NCI-H82 treated with DMSO at 0.1 percent for 48 hours (cell line): Measurements from ENCODE around the gene UBN1.
A peak's percentile ranks its signal among the peaks of the same experiment; 100 is the strongest.

ENCODE experiments used
- DNase-seq: peaks from one replicate; lab custom pipeline; 2025; ENCODE audit not compliant: unreplicated experiment; lab: John Stamatoyannopoulos, UW

UBN1 gene

DNA sequence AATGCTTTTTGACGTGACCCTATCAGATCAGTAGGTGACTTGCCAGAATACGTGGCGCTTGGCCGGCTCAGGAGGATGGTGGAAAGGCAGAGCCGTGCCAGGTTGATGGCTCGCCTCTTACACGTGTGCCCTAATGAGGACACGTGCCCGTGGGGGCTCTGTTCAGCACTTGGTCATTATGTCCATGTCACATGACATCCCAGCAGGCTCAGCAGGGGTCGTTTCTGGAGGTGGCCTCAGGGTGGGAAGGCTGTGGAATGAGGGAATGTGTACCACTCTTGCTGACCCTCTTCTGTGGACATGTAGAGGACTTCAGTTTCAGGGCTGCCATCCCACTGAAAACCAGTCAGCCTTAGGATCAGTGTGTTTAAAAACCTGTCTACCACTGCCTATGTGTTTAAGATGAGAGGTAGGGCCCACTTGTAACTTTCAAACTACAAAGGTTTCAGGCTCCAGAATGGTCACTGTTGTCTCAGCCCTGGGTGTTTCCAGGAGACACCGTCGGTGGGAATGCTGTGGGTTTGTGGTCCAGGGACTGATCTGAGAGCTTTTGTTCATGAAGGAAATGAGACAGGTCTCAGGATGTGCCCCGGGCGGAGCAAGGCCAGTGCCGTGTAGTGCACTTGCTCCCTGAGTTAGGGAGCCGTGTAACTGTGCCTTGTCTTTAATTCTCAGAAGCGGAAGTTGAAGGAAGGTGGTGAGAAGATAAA lies 12.1 kb downstream of the UBN1 start:
- DNase-seq: no peak

DNA sequence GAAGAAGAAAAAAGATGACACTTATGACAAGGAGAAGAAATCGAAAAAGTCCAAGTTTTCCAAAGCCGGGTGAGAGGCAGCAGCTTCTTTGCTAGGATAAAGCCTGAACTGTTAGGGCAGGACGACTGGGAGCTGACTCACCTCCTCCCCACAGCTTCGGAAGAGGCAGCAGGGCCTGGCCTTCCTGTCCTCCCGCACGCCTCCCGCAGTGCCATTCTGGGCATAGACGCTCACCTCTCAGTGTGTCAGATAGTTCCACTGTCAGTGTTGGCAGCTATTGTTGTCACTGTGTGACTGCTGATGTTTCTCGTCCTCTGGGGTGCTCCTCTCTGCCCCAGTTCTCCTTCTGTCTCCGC lies 12.6 kb downstream of the UBN1 start:
- DNase-seq: no peak

GRCh38 chr16:4860727-4861342 lies 13.6 kb downstream of the UBN1 start:
- no peak for DNase-seq

DNA sequence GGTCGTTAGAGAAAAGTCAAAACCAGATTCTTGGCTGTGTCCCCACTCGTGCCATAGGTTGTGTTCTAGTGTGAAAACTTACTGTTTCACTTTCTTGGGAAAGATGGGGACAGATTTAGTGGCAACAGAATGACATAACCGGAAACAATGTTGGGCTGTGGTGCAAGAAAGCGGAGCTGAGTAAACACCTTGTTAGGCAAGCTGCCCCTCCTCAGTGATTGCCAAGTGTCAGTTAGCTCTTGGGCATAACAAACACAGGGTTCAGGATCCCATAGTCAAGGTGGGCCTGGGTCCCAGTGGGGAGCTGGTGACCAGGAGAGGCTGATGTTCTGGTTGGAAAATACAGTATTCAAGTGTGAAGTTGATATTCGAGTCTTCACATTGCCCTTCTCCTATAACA lies 15.4 kb downstream of the UBN1 start:
- DNase-seq: no peak

DNA sequence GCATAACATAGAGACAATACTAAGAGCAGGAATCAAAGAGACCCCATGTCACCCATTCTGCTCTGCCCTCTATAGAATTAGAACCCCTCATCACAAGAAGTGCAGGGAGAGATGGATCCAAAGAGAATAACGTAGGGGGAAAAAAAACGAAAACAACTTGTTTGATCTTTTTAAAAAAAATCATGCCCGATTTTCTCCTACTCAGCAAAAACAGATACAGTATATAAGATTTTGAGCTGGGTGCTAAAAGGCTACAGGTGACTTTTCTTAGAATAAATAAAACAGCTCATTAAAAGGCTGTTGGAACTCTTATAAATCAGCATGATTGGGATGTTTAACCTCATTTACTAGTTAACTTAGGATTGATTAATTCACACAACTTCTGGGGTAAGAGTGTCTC lies 17.4 kb downstream of the UBN1 start:
- no peak for DNase-seq

DNA sequence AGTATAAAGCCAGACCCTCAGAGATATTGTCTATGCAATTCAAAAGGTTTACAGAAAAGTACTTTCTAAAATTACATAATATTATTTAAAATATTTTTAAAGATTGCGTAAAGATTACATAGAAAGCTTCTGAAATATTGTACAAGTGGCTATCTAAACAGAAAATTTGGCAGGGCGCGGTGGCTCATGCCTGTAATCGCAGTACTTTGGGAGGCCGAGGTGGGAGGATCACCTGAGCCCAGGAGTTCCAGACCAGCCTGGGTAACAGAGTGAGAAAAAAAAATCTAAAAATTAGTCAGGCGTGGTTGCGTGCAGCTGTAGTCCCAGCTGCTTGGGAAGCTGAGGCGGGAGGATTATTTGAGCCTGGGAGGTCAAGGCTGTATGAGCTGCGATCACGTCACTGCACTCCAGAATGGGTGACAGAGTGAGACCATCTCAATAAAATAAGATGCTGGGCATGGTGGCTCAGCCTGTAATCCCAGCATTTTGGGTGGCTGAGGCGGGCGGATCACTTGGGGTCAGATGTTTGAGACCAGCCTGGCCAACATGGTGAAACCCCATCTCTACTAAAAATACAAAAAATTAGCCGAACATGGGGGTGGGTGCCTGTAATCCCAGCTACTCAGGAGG lies 18.1 kb downstream of the UBN1 start:
- no peak for DNase-seq

- DNase-seq: no peak
These were observed 19.3 kb downstream of the UBN1 start for GRCh38 chr16:4866586-4866985.

- DNase-seq: no peak
These were observed 20.7 kb downstream of the UBN1 start for GRCh38 chr16:4868026-4868425.

- DNase-seq: peak; percentile 25
These were observed 21.3 kb downstream of the UBN1 start for GRCh38 chr16:4868535-4868934.

GRCh38 chr16:4869147-4869805 lies 22.0 kb downstream of the UBN1 start:
- DNase-seq: no peak

DNA sequence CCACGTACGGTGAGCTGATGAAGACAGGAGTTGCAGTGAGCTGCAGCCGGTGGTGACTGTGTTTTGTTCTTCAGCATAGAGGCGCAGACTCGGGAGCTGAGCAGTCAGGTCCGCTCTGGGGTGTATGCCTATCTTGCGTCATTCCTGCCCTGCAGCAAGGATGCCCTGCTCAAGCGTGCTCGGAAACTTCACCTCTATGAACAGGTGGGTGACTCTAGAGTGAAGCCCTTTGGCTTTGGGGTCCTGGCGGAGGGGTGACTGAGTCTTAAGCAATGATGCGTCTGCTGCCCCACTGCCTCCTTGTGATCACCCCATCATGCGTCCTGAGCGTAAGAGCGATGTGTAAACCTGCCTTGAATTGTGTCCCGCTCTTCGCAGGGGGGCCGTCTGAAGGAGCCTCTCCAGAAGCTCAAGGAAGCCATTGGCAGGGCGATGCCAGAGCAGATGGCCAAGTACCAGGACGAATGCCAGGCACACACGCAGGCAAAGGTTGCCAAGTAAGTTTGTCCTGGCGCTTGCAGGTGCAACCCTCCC lies 22.9 kb downstream of the UBN1 start:
- DNase-seq: no peak

- no peak for DNase-seq
These were observed 23.8 kb downstream of the UBN1 start for GRCh38 chr16:4871071-4871470.

DNA sequence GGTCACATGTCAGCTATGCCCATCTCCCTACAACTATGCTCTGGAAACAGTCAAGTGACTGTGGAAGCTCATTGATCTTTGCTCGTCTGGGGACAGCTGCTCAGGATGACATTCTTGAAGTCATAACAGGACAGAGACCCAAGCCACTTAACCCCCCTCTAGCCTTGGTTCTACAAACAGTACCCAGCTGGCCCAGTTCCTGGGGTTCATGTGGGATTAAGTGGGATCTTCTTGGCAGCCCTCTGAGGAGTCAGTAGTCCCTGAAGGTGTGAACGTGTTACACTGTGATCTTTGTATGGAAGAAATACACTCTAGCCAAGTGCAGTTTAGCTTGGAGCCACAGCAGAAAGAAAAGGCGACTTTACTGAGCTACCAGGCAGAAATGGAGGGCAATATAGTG lies 25.8 kb downstream of the UBN1 start:
- no peak for DNase-seq

DNA sequence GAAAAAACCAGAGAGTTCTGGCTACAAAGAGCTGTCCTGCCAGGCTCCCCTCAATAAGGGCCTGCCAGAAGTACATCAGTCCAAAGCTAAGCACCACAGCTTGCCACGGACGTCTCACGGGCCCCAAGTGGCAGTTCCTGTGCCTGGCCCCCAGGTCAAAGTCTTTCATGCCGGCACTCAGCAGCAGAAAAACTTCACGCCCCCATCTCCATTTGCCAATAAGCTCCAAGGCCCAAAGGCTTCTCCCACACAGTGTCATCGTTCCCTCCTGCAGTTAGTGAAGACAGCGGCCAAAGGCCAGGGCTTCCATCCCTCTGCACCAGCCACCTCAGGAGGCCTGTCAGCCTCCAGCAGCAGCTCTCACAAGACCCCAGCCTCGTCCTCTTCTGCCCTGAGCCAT lies 27.4 kb downstream of the UBN1 start:
- DNase-seq: no peak

GRCh38 chr16:4876646-4877379 lies 29.5 kb downstream of the UBN1 start:
- DNase-seq: no peak

- no peak for DNase-seq
These were observed 30.1 kb downstream of the UBN1 start for GRCh38 chr16:4877380-4877685.

DNA sequence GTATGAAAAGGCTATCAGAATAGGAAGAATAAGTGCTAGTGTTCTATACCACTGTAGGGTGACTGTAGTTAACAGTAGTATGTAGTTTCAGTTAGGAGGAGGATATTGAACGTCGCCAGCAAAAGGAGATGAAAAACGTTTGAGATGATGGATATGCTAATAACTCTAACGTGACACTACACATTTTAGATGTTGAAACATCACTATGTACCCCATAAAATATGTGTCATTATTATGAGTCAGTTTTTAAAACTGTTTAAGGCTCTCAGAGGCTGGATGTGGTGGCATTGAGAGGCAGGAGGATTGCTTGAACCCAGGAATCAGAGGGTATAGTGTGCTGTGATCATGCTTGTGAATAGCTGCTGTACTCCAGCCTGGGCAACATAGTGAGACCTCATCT lies 31.8 kb downstream of the UBN1 start:
- DNase-seq: no peak

DNA sequence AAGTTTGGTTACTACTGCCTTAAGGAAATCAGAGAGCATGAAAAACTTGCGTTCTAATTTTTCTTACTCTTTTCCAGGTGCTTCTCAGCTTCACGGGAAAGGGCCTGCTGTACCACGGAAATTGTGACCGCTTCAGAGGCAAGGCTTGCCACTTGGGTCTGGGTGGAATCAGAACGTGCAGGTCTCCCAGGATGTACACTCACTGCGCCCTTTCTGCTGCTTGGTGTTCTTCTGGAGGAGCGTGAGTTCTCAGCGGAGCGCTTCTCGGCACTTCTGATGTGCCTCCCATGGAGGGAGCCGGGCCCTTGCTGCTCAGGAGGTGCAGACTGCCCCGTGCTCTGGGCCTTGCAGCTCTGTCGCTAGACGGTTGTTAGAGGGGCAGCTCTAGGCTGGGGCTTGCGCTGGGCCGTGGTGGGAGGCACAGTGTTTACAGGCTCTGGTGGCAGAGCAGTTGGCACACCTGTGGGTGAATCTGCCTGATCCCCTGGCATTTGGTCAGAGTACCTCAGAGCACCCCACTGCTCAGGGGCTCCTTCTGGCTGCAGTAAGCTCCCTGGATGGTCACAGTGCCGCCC lies 32.8 kb downstream of the UBN1 start:
- DNase-seq: no peak

DNA sequence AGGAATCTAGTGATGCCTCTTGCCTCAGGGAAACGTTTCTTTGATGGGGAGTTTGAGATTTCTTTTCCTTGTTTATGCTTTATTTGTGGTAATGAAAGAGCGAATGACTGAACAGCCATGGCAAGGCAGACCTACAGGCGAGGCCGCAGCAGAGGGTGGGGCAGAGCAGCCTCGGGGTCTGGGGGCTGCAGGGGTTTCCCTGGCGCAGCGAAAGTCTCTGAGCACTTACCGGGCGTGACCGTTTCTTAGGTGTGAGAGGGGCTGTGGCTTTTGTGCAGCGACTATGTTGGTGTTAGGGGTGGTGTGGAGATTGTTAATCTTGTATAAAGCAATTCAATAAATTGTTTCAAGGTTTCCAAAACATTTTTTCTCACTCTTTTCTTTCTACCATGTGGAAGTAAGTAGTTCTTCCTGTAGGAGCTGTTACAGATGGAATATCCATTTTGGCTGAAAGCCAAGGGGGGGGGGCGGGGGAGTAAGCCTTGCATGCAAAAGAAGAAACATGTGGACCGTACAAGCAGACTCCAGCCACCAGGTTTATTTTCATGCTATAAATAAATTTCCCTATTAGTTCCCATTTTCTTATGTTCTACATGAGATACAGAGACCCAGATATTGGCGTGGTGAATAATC lies 34.8 kb downstream of the UBN1 start:
- DNase-seq: no peak

DNA sequence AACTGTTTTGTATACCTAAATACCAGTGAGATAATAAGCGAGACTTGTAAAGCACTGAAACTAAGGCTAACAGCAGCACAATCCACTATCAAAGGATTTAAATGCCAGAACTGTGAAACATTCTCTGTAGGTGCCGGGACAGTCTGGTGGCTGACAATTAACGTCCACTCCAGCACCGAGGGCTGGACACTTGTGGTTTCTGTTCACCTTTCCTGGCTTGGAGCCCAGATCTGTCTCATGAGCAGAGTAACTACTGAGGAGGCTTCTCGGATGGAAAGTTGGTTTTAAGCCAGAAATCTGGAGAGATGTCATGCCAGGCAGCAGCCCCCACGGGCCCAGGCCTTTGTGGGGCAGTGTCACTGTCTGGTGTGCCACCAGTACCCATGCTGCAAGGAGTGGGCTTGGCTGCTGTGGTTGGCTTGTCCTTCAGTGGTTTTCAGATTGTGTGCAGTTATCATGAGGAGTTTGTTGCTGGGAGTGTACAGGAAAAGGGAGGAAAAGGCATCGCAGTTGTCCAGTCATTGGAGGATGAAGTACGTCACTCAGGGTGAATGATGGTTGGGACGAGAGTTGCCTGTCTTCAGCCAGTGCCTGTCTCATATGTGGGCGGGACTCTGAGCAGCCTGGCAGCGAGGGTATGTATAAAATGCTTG lies 35.5 kb downstream of the UBN1 start:
- DNase-seq: no peak
